Heart left ventricle (tissue), 16 donors: ENCODE data around the gene OR5AU1. TPM values are rescaled to one million over a fixed set of nuclear protein-coding genes. Genes with fewer than 3 reads are reported as not detected.

Source experiments
- ATAC-seq, 4 donors: fragments of 200-7000 bp; cut with Tn5 transposase; one replicate each; pipeline ENCODE4 v1.9.1; 2020 to 2022; ENCODE audit warnings: moderate library complexity in 4 of 4, mild to moderate bottlenecking in 3 of 4, moderate number of reproducible peaks in 1 of 4
- DNase-seq, 5 donors: peaks; one replicate each; pipeline ENCODE4 v3.0.0-alpha.2; 2020
- H3K27ac ChIP-seq, 12 donors: fragments of 200-600 bp; sonication (generic) in 4 of 12; one replicate each; pipeline versions ENCODE4 v1.5.0 to v1.8.0; 2016 to 2022; ENCODE audit warnings: mild to moderate bottlenecking in 2 of 12
- H3K27me3 ChIP-seq, 9 donors: fragments of 200-600 bp; sonication (generic) in 2 of 9; one replicate each; pipeline versions ENCODE4 v1.5.1 to v1.8.0; 2016 to 2022; ENCODE audit warnings: mild to moderate bottlenecking in 3 of 9
- H3K36me3 ChIP-seq, 9 donors: fragments of 200-600 bp; sonication (generic) in 2 of 9; one replicate each; pipeline versions ENCODE4 v1.5.0 to v1.8.0; 2018 to 2022; ENCODE audit warnings: mild to moderate bottlenecking in 2 of 9
- H3K4me1 ChIP-seq, 12 donors: fragments of 200-600 bp; sonication (generic) in 4 of 12; one replicate each; pipeline versions ENCODE4 v1.5.0 to v1.8.0; 2016 to 2022; ENCODE audit warnings: mild to moderate bottlenecking in 3 of 12
- H3K4me3 ChIP-seq, 12 donors: fragments of 200-600 bp; sonication (generic) in 4 of 12; one replicate each; pipeline versions ENCODE4 v1.5.0 to v1.8.0; 2017 to 2022; ENCODE audit warnings: mild to moderate bottlenecking in 9 of 12, moderate library complexity in 4 of 12
- H3K9me3 ChIP-seq, 12 donors: fragments of 200-600 bp; sonication (generic) in 4 of 12; one replicate each; pipeline versions ENCODE4 v1.5.0 to v1.8.0; 2016 to 2022; ENCODE audit warnings: mild to moderate bottlenecking in 1 of 12
- POLR2A ChIP-seq, 2 donors: fragments of 450-650 bp; IDR thresholded peaks; one replicate each; pipeline ENCODE4 v1.6.1; 2017; ENCODE audit warnings: antibody characterized with exemption in 2 of 2, mild to moderate bottlenecking in 2 of 2, moderate library complexity in 2 of 2
- WGBS, 4 donors: extraction: QIAGEN DNeasy Blood & Tissue Kit in 2 of 4; methylation state at CpG; one replicate each; pipeline versions ENCODE4 v1.1.5 to v1.1.7; 2013 to 2018; 5-methylcytosine and 5-hydroxymethylcytosine counted together
- intact Hi-C, 10 donors: fragments of 100-400 bp; cut with DNase I; formaldehyde crosslinking; loops; one replicate each; pipeline versions ENCODE4 v1.11.1 to v1.14.2; 2022
- polyA plus RNA-seq, 2 donors: library from polyadenylated mRNA; stranded (reverse); fragments of 200-250 nt; gene quantifications; one replicate each; pipeline ENCODE4 v1.2.3, GENCODE V29; 2013
- total RNA-seq, 9 donors: library from RNA; depleted of rRNA in 2 of 9; stranded (reverse); fragments of >200 nt in 2 of 9; fragmentation: NEBNext Ultra II Directional in 3 of 9; extraction: Animal tissue kit (Norgen Biotek cat#: 25700) in 3 of 9; gene quantifications; one replicate each; pipeline versions ENCODE4 v1.1.0 to v1.2.4, GENCODE V29; 2016 to 2023
- TF ChIP-seq, protein P1 (sequence below), 12 donors: fragments of 200-600 bp; sonication (generic) in 4 of 12; IDR thresholded peaks; one replicate each; pipeline versions ENCODE4 v1.5.0 to v1.8.0; 2018 to 2022; ENCODE audit warnings: antibody characterized with exemption in 12 of 12, mild to moderate bottlenecking in 5 of 12
- donor health status: ischemic (EF 13 %, LVEDD 7.1; RV severe dilation, severe dysfunction).
- donor health status: healthy with polysubstance abuse.
- donor health status: DM: no; HTN: yes; CAD: no.
- donor health status: DM: no; HTN: no; CAD: no.
- donor health status: ischemic (EF 25% LVEDD 6.9; RV normal size, moderate dysfunction).
- donor health status: ischemic (EF 25% LVEDD 5.7; RV mildly dilated, moderate dysfunction).
- donor health status: healthy.
- donor health status: DM: yes; HTN: yes; CAD: no.
- donor health status: ischemic (EF 35%, LVEDD 5.7; RV mildly dilated, moderate dysfunction).
- donor health status: nonischemic (EF 11% LVEDD 7.7; RV severe dilation, severe dysfunction).
- donor health status: DM: yes; HTN: yes; CAD: no.
- donor health status: PGD.
- donor health status: ischemic (EF 29% LVEDD 5.4; RV normal size, mild dysfunction).
- donor health status: nonischemic (EF 23%, LVEDD 6.1; RV moderate dilation, normal function).

Gene OR5AU1
- total and polyA plus RNA-seq, 11 donors: not detected

DNA sequence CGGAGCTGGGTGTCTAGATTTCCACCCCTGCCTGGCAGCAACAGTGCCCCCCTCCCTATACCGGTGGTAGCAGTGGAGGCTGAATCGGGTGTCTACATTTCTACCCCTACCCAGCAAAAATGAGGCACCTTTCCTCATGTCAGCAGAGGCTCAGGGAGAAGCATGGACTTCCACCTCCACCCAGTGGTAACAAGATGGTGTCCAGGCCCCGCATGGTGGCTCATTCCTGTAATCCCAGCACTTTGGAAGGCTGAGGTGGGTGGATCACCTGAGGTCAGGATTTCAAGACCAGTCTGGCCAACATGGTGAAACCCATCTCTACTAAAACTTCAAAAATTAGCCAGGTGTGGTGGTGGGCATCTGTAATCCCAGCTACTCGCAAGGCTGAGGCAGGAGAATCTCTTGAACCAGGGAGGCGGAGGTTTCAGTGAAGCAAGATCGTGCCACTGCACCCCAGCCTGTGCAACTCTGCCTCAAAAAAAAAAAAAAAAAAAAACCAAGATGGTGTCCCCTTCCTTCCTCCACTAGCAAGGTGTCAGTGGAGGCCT lies 35.5 kb upstream of the OR5AU1 start:
- Histone ChIP-seq H3K27me3 (no peaks in the 10 kb centered on the region), H3K4me3 (peak overlapping the region in 9 of 12 donors; percentile 14 to 51 (median 45)), H3K9me3 (no peaks in the 10 kb centered on the region), H3K4me1 (peaks cover 0 to 13% (median 0%) of the 10 kb centered on the region in 12 donors), H3K27ac (no peak overlapping the region), H3K36me3 (no peaks in the 10 kb centered on the region)
- ATAC-seq: peak in 2 of 4 donors; percentile 11 to 12
- intact Hi-C loops: no loop called here
- DNase-seq: no peak
- TF ChIP-seq POLR2A (IDR thresholded peaks at IDR 0.05): no peak
- TF ChIP-seq, protein P1, sequence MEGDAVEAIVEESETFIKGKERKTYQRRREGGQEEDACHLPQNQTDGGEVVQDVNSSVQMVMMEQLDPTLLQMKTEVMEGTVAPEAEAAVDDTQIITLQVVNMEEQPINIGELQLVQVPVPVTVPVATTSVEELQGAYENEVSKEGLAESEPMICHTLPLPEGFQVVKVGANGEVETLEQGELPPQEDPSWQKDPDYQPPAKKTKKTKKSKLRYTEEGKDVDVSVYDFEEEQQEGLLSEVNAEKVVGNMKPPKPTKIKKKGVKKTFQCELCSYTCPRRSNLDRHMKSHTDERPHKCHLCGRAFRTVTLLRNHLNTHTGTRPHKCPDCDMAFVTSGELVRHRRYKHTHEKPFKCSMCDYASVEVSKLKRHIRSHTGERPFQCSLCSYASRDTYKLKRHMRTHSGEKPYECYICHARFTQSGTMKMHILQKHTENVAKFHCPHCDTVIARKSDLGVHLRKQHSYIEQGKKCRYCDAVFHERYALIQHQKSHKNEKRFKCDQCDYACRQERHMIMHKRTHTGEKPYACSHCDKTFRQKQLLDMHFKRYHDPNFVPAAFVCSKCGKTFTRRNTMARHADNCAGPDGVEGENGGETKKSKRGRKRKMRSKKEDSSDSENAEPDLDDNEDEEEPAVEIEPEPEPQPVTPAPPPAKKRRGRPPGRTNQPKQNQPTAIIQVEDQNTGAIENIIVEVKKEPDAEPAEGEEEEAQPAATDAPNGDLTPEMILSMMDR (IDR thresholded peaks at IDR 0.05): no peak
- WGBS, 4 donors: 81 to 93% (median 87%) methylated on average over 7 of the region's 7 CpGs

GRCh38 chr14:21185491-21185890 lies 29.6 kb upstream of the OR5AU1 start:
- ATAC-seq (peak in 1 of 4 donors; percentile 16), DNase-seq (no peak)
- H3K36me3 ChIP-seq: no peaks in the 10 kb centered on the region
- TF ChIP-seq, protein P1 (IDR thresholded peaks at IDR 0.05): no peak
- TF ChIP-seq POLR2A (IDR thresholded peaks at IDR 0.05): no peak
- no peak overlapping the region for H3K27ac ChIP-seq
- no peak overlapping the region for H3K4me3 ChIP-seq
- H3K27me3 ChIP-seq: no peaks in the 10 kb centered on the region
- 31 to 35% (median 33%) methylated on average over 5 of the region's 5 CpGs for WGBS, 4 donors
- H3K9me3 ChIP-seq: peaks cover 0 to 13% (median 0%) of the 10 kb centered on the region in 12 donors
- intact Hi-C loops: no loop called here
- H3K4me1 ChIP-seq: no peaks in the 10 kb centered on the region

- TF ChIP-seq, protein P1 (IDR thresholded peaks at IDR 0.05): no peak
- TF ChIP-seq POLR2A (IDR thresholded peaks at IDR 0.05): no peak
- H3K4me1 ChIP-seq: no peaks in the 10 kb centered on the region
- no peak for DNase-seq
- intact Hi-C loops: no loop called here
- H3K9me3 ChIP-seq: peaks cover 0 to 16% (median 0%) of the 10 kb centered on the region in 12 donors
- 40 to 54% (median 46%) methylated on average over 1 of the region's 1 CpG for WGBS, 4 donors
- peak in 1 of 4 donors; percentile 38 for ATAC-seq
- H3K27me3 ChIP-seq: no peaks in the 10 kb centered on the region
- H3K36me3 ChIP-seq: no peaks in the 10 kb centered on the region
- no peak overlapping the region for H3K4me3 ChIP-seq
- H3K27ac ChIP-seq: no peak overlapping the region
Observed at GRCh38 chr14:21184254-21184653, 28.4 kb upstream of the OR5AU1 start.

DNA sequence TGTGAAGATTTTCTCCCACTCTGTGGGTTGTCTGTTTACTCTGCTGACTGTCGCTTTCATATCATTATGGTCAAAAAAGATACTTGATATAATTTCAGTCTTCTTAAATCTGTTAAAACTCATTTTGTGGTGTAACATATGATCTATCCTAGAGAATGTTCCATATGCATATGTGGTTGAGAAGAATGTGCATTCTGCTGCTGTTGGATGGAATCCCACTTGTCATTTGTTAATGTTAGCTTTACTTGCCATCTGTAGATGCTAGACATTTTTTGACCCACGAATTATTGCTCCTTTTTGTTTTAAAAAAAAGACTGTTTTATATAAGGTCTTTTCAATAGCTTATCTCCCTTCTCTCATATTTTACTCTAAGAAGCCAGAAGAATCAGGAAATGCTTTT lies 26.3 kb upstream of the OR5AU1 start:
- no peak for TF ChIP-seq POLR2A (IDR thresholded peaks at IDR 0.05)
- TF ChIP-seq, protein P1 (IDR thresholded peaks at IDR 0.05): no peak
- H3K27ac ChIP-seq: no peak overlapping the region
- no peaks in the 10 kb centered on the region for H3K4me1 ChIP-seq
- intact Hi-C loops: no loop called here
- DNase-seq (no peak), ATAC-seq (no peak)
- H3K4me3 ChIP-seq: no peak overlapping the region
- H3K9me3 ChIP-seq: peaks cover 0 to 19% (median 0%) of the 10 kb centered on the region in 12 donors
- H3K27me3 ChIP-seq: no peaks in the 10 kb centered on the region
- 63 to 68% (median 64%) methylated on average over 2 of the region's 2 CpGs for WGBS, 4 donors
- H3K36me3 ChIP-seq: no peaks in the 10 kb centered on the region
